ENCODE measurements around the gene SP110.

The SP110 gene

DNA sequence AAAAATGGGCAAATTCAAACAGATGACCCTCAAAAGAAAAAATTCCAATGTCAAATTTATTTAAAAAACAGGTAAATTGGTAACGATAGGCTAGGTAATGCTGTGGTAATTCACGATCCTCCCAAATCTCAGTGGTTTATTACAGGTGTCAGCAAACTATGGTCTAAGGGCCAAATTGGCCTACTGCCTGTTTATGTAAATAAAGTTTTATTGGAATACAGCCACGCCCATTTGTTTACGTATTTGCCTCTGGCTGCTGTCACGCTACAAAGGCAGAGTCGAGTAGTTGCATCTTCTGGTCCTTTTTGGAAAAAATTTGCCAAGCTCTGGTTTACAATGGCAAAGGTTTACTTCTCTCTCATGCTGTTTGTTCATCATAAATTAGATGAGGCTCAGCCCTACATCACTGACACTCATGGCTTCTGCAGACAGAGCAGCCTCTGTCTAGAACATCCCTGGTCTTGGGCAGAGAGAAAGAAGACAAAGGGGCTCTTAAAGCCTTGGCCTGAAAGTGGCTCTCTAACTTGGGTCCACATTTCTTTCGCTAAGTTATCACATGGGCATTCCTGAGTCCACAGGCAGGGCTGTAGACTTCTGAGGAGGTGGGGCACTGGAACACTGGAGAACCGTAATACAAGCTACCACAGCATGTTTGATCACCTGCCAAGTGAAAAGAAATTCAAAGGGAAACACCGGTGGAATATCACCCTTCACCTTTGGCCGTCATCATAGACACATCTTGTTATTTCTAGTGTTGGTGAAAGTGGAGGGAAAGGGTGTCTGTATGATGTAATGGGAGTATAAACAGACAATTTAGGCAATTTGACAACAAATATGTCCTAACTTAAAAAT is 34.8 kb downstream of the SP110 start:
- Histone ChIP-seq H3K9me3 (ENCODE audit: control insufficient read depth, low read length) (no peaks in the 10 kb centered on the region), H3K4me1 (no peaks in the 10 kb centered on the region), H3K9ac (no peak overlapping the region), H3K36me3 (ENCODE audit: control insufficient read depth, insufficient read depth, low read length) (no peaks in the 10 kb centered on the region), H3K27ac (no peak overlapping the region), H2AFZ (no peak overlapping the region), H3K79me2 (no peaks in the 10 kb centered on the region), H3K27me3 (ENCODE audit: control insufficient read depth, insufficient read depth, low read length) (no peaks in the 10 kb centered on the region), H3K4me2 (ENCODE audit: low read length) (no peak overlapping the region), H3K4me3 (ENCODE audit: low read depth, low read length) (no peak overlapping the region)
- TF ChIP-seq CTCF (IDR thresholded peaks at IDR 0.05), result no peak

DNA sequence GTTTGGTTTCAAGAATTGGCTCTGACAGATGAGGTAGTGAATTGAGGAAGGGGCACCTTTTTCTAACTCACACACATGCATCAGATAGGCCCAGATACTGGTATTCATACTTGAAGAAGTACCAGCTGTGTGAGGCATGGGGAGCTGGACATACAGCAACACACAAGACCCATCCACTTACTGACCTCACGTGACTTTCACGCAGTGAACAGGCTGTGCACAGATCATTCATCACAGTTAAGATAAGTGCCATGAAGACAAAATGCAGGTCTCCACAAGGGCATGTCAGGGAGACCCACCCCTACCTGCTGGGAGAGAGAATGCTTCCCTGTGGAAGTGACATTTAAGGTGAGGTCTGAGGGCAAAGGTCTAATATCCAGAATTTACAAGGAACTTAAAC is 38.6 kb downstream of the SP110 start:
- H3K4me1 ChIP-seq, result no peaks in the 10 kb centered on the region
- H3K4me3 ChIP-seq (ENCODE audit: low read depth, low read length), result no peak overlapping the region
- no peaks in the 10 kb centered on the region for H3K79me2 ChIP-seq
- no peak overlapping the region for H3K27ac ChIP-seq
- H3K4me2 ChIP-seq (ENCODE audit: low read length), result no peak overlapping the region
- no peaks in the 10 kb centered on the region for H3K27me3 ChIP-seq (ENCODE audit: control insufficient read depth, insufficient read depth, low read length)
- no peak for TF ChIP-seq CTCF (IDR thresholded peaks at IDR 0.05)
- H3K9ac ChIP-seq, result no peak overlapping the region
- no peaks in the 10 kb centered on the region for H3K9me3 ChIP-seq (ENCODE audit: control insufficient read depth, low read length)
- H3K36me3 ChIP-seq (ENCODE audit: control insufficient read depth, insufficient read depth, low read length), result no peaks in the 10 kb centered on the region
- no peak overlapping the region for H2AFZ ChIP-seq

- H2AFZ ChIP-seq, result no peak overlapping the region
- TF ChIP-seq CTCF (IDR thresholded peaks at IDR 0.05), result no peak
- H3K79me2 ChIP-seq, result no peaks in the 10 kb centered on the region
- H3K27me3 ChIP-seq (ENCODE audit: control insufficient read depth, insufficient read depth, low read length), result no peaks in the 10 kb centered on the region
- H3K4me2 ChIP-seq (ENCODE audit: low read length), result no peak overlapping the region
- no peak overlapping the region for H3K27ac ChIP-seq
- no peaks in the 10 kb centered on the region for H3K9me3 ChIP-seq (ENCODE audit: control insufficient read depth, low read length)
- no peak overlapping the region for H3K9ac ChIP-seq
- H3K36me3 ChIP-seq (ENCODE audit: control insufficient read depth, insufficient read depth, low read length), result no peaks in the 10 kb centered on the region
- H3K4me3 ChIP-seq (ENCODE audit: low read depth, low read length), result no peak overlapping the region
- H3K4me1 ChIP-seq, result no peaks in the 10 kb centered on the region
Measured at GRCh38 chr2:230179907-230180306, 39.9 kb downstream of the SP110 start.

- no peaks in the 10 kb centered on the region for H3K9me3 ChIP-seq (ENCODE audit: control insufficient read depth, low read length)
- H3K79me2 ChIP-seq, result no peaks in the 10 kb centered on the region
- H2AFZ ChIP-seq, result no peak overlapping the region
- H3K36me3 ChIP-seq (ENCODE audit: control insufficient read depth, insufficient read depth, low read length), result no peaks in the 10 kb centered on the region
- TF ChIP-seq CTCF (IDR thresholded peaks at IDR 0.05), result no peak
- no peak overlapping the region for H3K4me2 ChIP-seq (ENCODE audit: low read length)
- H3K27ac ChIP-seq, result no peak overlapping the region
- no peaks in the 10 kb centered on the region for H3K4me1 ChIP-seq
- H3K4me3 ChIP-seq (ENCODE audit: low read depth, low read length), result no peak overlapping the region
- H3K27me3 ChIP-seq (ENCODE audit: control insufficient read depth, insufficient read depth, low read length), result no peaks in the 10 kb centered on the region
- no peak overlapping the region for H3K9ac ChIP-seq
Measured at GRCh38 chr2:230178546-230179485, 41.0 kb downstream of the SP110 start.
